Neural progenitor cell (in vitro differentiated cells): ENCODE measurements around the gene TMEM204. TPM values are rescaled to one million over a fixed set of nuclear protein-coding genes. Genes with fewer than 3 reads are reported as not detected.
A peak's percentile ranks its signal among the peaks of the same experiment; 100 is the strongest.

Experiments used
- DNase-seq: peaks from one replicate; pipeline ENCODE4 v3.0.0-alpha.2; 2016; ENCODE audit warnings: low spot score
- H2AFZ ChIP-seq: fragments of 200-600 bp; sonication (generic); replicated peaks from 2 replicates; pipeline ENCODE4 v1.6.1; 2016; ENCODE audit warnings: antibody characterized with exemption
- H3F3A ChIP-seq: fragments of 200-600 bp; sonication (generic); 2 replicates; pipeline ENCODE4 v1.6.1; 2016; ENCODE audit warnings: antibody characterized with exemption, low read depth
- H3K27ac ChIP-seq: fragments of 200-600 bp; sonication (generic); 2 replicates; pipeline ENCODE4 v1.5.1; 2016; ENCODE audit warnings: mild to moderate bottlenecking
- H3K27me3 ChIP-seq: fragments of 200-600 bp; sonication (generic); 2 replicates; pipeline ENCODE4 v1.6.1; 2016; ENCODE audit warnings: mild to moderate bottlenecking, moderate library complexity
- H3K36me3 ChIP-seq: fragments of 200-600 bp; sonication (generic); 2 replicates; pipeline ENCODE4 v1.5.1; 2016
- H3K4me1 ChIP-seq: fragments of 200-600 bp; sonication (generic); 2 replicates; pipeline ENCODE4 v1.6.1; 2016; ENCODE audit warnings: mixed run types
- H3K4me2 ChIP-seq: fragments of 200-600 bp; sonication (generic); 2 replicates; pipeline ENCODE4 v1.6.1; 2016
- H3K4me3 ChIP-seq: fragments of 200-600 bp; sonication (generic); 2 replicates; pipeline ENCODE4 v1.5.1; 2016
- H3K79me2 ChIP-seq: fragments of 200-600 bp; sonication (generic); 2 replicates; pipeline ENCODE4 v1.6.1; 2016; ENCODE audit warnings: low read depth
- H3K9ac ChIP-seq: fragments of 200-600 bp; sonication (generic); 2 replicates; pipeline ENCODE4 v1.6.1; 2016
- H3K9me3 ChIP-seq: fragments of 200-600 bp; sonication (generic); 2 replicates; pipeline ENCODE4 v1.5.1; 2016; ENCODE audit warnings: low read depth
- H4K20me1 ChIP-seq: fragments of 200-600 bp; sonication (generic); 2 replicates; pipeline ENCODE4 v1.6.1; 2016; ENCODE audit warnings: low read depth
- H3K27ac Mint-ChIP-seq: 3 replicates; pipeline ENCODE4 v1.8.0; 2021; ENCODE audit warnings: mixed read lengths
- H3K27me3 Mint-ChIP-seq: 2 replicates; pipeline ENCODE4 v1.8.0; 2022; ENCODE audit warnings: low read depth, mild to moderate bottlenecking, inconsistent platforms, moderate library complexity, mixed read lengths; ENCODE audit not compliant: insufficient read depth
- H3K36me3 Mint-ChIP-seq: 3 replicates; pipeline ENCODE4 v1.8.0; 2021; ENCODE audit warnings: mixed read lengths
- H3K4me1 Mint-ChIP-seq: 3 replicates; pipeline ENCODE4 v1.8.0; 2021; ENCODE audit warnings: mixed read lengths
- H3K4me3 Mint-ChIP-seq: 3 replicates; pipeline ENCODE4 v1.8.0; 2021; ENCODE audit warnings: mild to moderate bottlenecking, moderate library complexity, mixed read lengths
- H3K9me3 Mint-ChIP-seq: 3 replicates; pipeline ENCODE4 v1.8.0; 2020; ENCODE audit warnings: mixed read lengths
- CTCF ChIP-seq: fragments of 200-600 bp; sonication (generic); IDR thresholded peaks from 2 replicates; pipeline ENCODE4 v1.5.1; 2017; ENCODE audit warnings: antibody characterized with exemption, mild to moderate bottlenecking
- EZH2 ChIP-seq: fragments of 200-600 bp; sonication (generic); IDR thresholded peaks from 2 replicates; pipeline ENCODE4 v1.6.1; 2017; ENCODE audit warnings: antibody characterized with exemption, mild to moderate bottlenecking, moderate library complexity
- EZH2phosphoT487 ChIP-seq: fragments of 200-600 bp; sonication (generic); IDR thresholded peaks from 2 replicates; pipeline ENCODE4 v1.6.1; 2017; ENCODE audit warnings: antibody characterized with exemption
- total RNA-seq: library from RNA; depleted of rRNA; stranded (reverse); fragments of >200 nt; gene quantifications from 2 replicates; pipeline ENCODE4 v1.2.3, GENCODE V29; 2015; ENCODE audit warnings: low replicate concordance

Gene TMEM204
- total RNA-seq, 1 donor from 2014 or later = not detected

GRCh38 chr16:1601489-1601888 is 68.0 kb downstream of the TMEM204 start:
- Histone ChIP-seq H3K27me3 (no peaks in the 10 kb centered on the region), H3K79me2 (no peaks in the 10 kb centered on the region), H3K9me3 (no peaks in the 10 kb centered on the region), H3K4me2 (no peak overlapping the region), H3K9ac (no peak overlapping the region), H3K4me3 (no peak overlapping the region), H4K20me1 (no peaks in the 10 kb centered on the region), H3F3A (no peaks in the 10 kb centered on the region), H2AFZ (no peak overlapping the region), H3K4me1 (no peaks in the 10 kb centered on the region), H3K36me3 (no peaks in the 10 kb centered on the region), H3K27ac (no peak overlapping the region)
- Mint-ChIP-seq H3K9me3 (no peaks in the 10 kb centered on the region), H3K4me3 (no peak overlapping the region), H3K36me3 (peaks cover 36% of the 10 kb centered on the region), H3K27me3 (peaks cover 5% of the 10 kb centered on the region), H3K27ac (peak overlapping the region; percentile 53), H3K4me1 (no peaks in the 10 kb centered on the region)
- DNase-seq = no peak
- no peak for TF ChIP-seq EZH2
- no peak for TF ChIP-seq CTCF
- no peak for TF ChIP-seq EZH2phosphoT487

- Mint-ChIP-seq H3K36me3 (peaks cover 36% of the 10 kb centered on the region), H3K4me3 (no peak overlapping the region), H3K9me3 (no peaks in the 10 kb centered on the region), H3K27me3 (peaks cover 5% of the 10 kb centered on the region), H3K27ac (no peak overlapping the region), H3K4me1 (no peaks in the 10 kb centered on the region)
- Histone ChIP-seq H3K4me1 (no peaks in the 10 kb centered on the region), H3K27ac (no peak overlapping the region), H2AFZ (no peak overlapping the region), H3F3A (no peaks in the 10 kb centered on the region), H3K4me3 (no peak overlapping the region), H3K9me3 (no peaks in the 10 kb centered on the region), H3K4me2 (no peak overlapping the region), H3K79me2 (no peaks in the 10 kb centered on the region), H3K9ac (no peak overlapping the region), H3K27me3 (no peaks in the 10 kb centered on the region), H4K20me1 (no peaks in the 10 kb centered on the region), H3K36me3 (no peaks in the 10 kb centered on the region)
- no peak for DNase-seq
- TF ChIP-seq EZH2phosphoT487 (no peak), EZH2 (no peak), CTCF (no peak)
Measured at GRCh38 chr16:1602285-1602684, 68.8 kb downstream of the TMEM204 start.

Other genes starting within 250 kb of the TMEM204 start
- 184 and 239 TPM in 2 replicates for gene UBE2I, start 224.0 kb upstream of the TMEM204 start, total RNA-seq
- 0.34 and 4.0 TPM in 2 replicates for gene BAIAP3, start 200.0 kb upstream of the TMEM204 start, total RNA-seq
- 22.4 and 60.6 TPM in 2 replicates for gene TSR3, start 181.8 kb upstream of the TMEM204 start, total RNA-seq
- 11.8 and 22.7 TPM in 2 replicates for gene GNPTG, start 181.7 kb upstream of the TMEM204 start, total RNA-seq
- gene UNKL, start 119.0 kb upstream of the TMEM204 start, total RNA-seq = 6.1 and 25.4 TPM in 2 replicates
- 4.6 and 13.2 TPM in 2 replicates for gene UQCC4, start 112.9 kb upstream of the TMEM204 start, total RNA-seq
- gene PERCC1, start 102.6 kb upstream of the TMEM204 start, total RNA-seq = 1.1 TPM in 1 of 2 replicates, not detected in the other
- 0.28 TPM in 1 of 2 replicates, not detected in the other for gene CCDC154, start 89.1 kb upstream of the TMEM204 start, total RNA-seq
- 11.5 and 33.4 TPM in 2 replicates for gene CLCN7, start 58.6 kb upstream of the TMEM204 start, total RNA-seq
- gene PTX4, start 44.7 kb upstream of the TMEM204 start, total RNA-seq = not detected in 2 replicates
- gene TELO2, start 40.3 kb upstream of the TMEM204 start, total RNA-seq = 18.3 and 58.4 TPM in 2 replicates
- 33.8 and 64.4 TPM in 2 replicates for gene IFT140, start 78.4 kb downstream of the TMEM204 start, total RNA-seq
- gene CRAMP1, start 78.7 kb downstream of the TMEM204 start, total RNA-seq = 11.7 and 19.5 TPM in 2 replicates
- gene JPT2, start 144.6 kb downstream of the TMEM204 start, total RNA-seq = 187 and 207 TPM in 2 replicates
- gene MAPK8IP3, start 172.5 kb downstream of the TMEM204 start, total RNA-seq = 28.5 and 71.3 TPM in 2 replicates
- 15.6 and 42.5 TPM in 2 replicates for gene NME3, start 237.9 kb downstream of the TMEM204 start, total RNA-seq
- 2.3 and 10.3 TPM in 2 replicates for gene EME2, start 239.1 kb downstream of the TMEM204 start, total RNA-seq
- gene MRPS34, start 239.5 kb downstream of the TMEM204 start, total RNA-seq = 48.4 and 108 TPM in 2 replicates
- gene SPSB3, start 248.9 kb downstream of the TMEM204 start, total RNA-seq = 18.7 and 53.4 TPM in 2 replicates
- 22.8 and 77.7 TPM in 2 replicates for gene NUBP2, start 249.3 kb downstream of the TMEM204 start, total RNA-seq